Mammary microvascular endothelial cell (primary cell): ENCODE data around the gene BCL2L1. TPM values are rescaled to one million over a fixed set of nuclear protein-coding genes. Genes with fewer than 3 reads are reported as not detected.

Experiments
- total RNA-seq: library from RNA; depleted of rRNA; stranded (reverse); fragments of >200 nt; gene quantifications from 2 replicates; pipeline ENCODE4 v1.2.3, GENCODE V29; 2015

BCL2L1 gene
- total RNA-seq = 213 and 225 TPM in 2 replicates

GRCh38 chr20:31722257-31723068 lies at the start of gene BCL2L1:
BCL2L1 (minus strand) TSS chr20:31722868; CDS start chr20:31722218, 650 bp downstream.

GRCh38 chr20:31738729-31739549 lies 16.3 kb upstream of the BCL2L1 start, which contains the start of gene TPX2:
TPX2 (plus strand) TSS chr20:31739290; CDS start chr20:31757477, 18,187 bp downstream.

GRCh38 chr20:31637660-31638059 lies 85.0 kb downstream of the BCL2L1 start, which contains the start of gene COX4I2:
COX4I2 (plus strand) TSS chr20:31637912; CDS start chr20:31639018, 1,106 bp downstream.

Other genes with a start within 250 kb of the BCL2L1 start
- not detected in 2 replicates for gene DEFB124, start 247.7 kb downstream of the BCL2L1 start, total RNA-seq
- gene REM1, start 247.6 kb downstream of the BCL2L1 start, total RNA-seq = not detected in 2 replicates
- 53.5 and 79.1 TPM in 2 replicates for gene HM13, start 208.4 kb downstream of the BCL2L1 start, total RNA-seq
- gene ID1, start 117.6 kb downstream of the BCL2L1 start, total RNA-seq = 965 and 1,004 TPM in 2 replicates
- gene COX4I2, start 85.0 kb downstream of the BCL2L1 start, total RNA-seq = not detected in 2 replicates
- 106 and 111 TPM in 2 replicates for gene TPX2, start 16.4 kb upstream of the BCL2L1 start, total RNA-seq
- 1.4 and 2.7 TPM in 2 replicates for gene MYLK2, start 96.5 kb upstream of the BCL2L1 start, total RNA-seq
- not detected in 2 replicates for gene FOXS1, start 122.7 kb upstream of the BCL2L1 start, total RNA-seq
- 0.44 TPM in 1 of 2 replicates, not detected in the other for gene DUSP15, start 147.7 kb upstream of the BCL2L1 start, total RNA-seq
- gene TTLL9, start 147.8 kb upstream of the BCL2L1 start, total RNA-seq = not detected in 2 replicates
- 10.6 and 11.4 TPM in 2 replicates for gene PDRG1, start 229.2 kb upstream of the BCL2L1 start, total RNA-seq
- gene XKR7, start 245.3 kb upstream of the BCL2L1 start, total RNA-seq = not detected in 2 replicates